ENCODE results near the gene IGF2.

The IGF2 gene

DNA sequence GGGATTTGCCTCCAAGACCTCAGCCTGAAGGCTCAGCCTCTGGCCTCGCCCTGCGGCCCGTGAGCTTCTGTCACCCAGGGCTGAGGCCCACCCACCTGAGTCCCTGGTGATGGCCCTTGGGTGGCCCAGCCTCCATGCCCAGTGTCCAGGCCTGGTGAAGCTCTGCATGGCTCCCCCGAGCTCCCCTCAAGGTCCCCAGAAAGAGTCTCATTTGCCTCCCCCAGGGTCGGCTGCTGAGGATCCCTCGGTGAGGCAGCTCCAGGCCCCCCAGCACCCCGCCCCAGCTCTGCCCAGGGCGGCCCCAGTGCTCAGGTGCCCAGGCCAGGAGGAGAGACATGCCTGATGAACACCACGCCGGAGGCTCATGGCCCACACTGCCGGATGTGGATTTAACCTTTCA is 34.6 kb upstream of the IGF2 start:
- H3K27me3 ChIP-seq (ENCODE audit: insufficient read depth, low read length), result no peaks in the 10 kb centered on the region
- H3K14ac ChIP-seq (ENCODE audit: low read length), result no peak overlapping the region
- H2AK5ac ChIP-seq (ENCODE audit: low read length), result no peak overlapping the region
- no peak overlapping the region for H3K23ac ChIP-seq (ENCODE audit: low read length)
- no peak overlapping the region for H3K4me2 ChIP-seq (ENCODE audit: low read length)
- no peaks in the 10 kb centered on the region for H3K79me1 ChIP-seq (ENCODE audit: low read length)
- no peaks in the 10 kb centered on the region for H3K79me2 ChIP-seq (ENCODE audit: control insufficient read depth, insufficient read depth, low read length, poor library complexity)
- no peak overlapping the region for H2BK5ac ChIP-seq (ENCODE audit: low read depth, low read length, poor library complexity)
- H4K12ac ChIP-seq (ENCODE audit: low read depth, low read length), result no peak overlapping the region
- H4K8ac ChIP-seq (ENCODE audit: low read depth, low read length), result no peak overlapping the region
- DNase-seq, result no peak
- no peak overlapping the region for H3K4me3 ChIP-seq (ENCODE audit: low read depth, low read length)
- H3K18ac ChIP-seq (ENCODE audit: low read length), result no peak overlapping the region
- H3K27ac ChIP-seq (ENCODE audit: low read depth, low read length), result no peak overlapping the region
- H2AFZ ChIP-seq (ENCODE audit: insufficient read depth, low read length, poor library complexity), result no peak overlapping the region
- WGBS (ENCODE audit: extremely low coverage, insufficient coverage, insufficient read length), result no CpG with 5 or more reads among the region's 11 CpGs
- no peak overlapping the region for H2BK12ac ChIP-seq (ENCODE audit: low read length)
- H3K4ac ChIP-seq (ENCODE audit: low read depth, low read length), result no peak overlapping the region
- no peaks in the 10 kb centered on the region for H3K36me3 ChIP-seq (ENCODE audit: control insufficient read depth in 1 of 2, insufficient read depth in 2 of 2, low read length in 2 of 2)
- H4K91ac ChIP-seq (ENCODE audit: low read depth, low read length), result no peak overlapping the region
- H2BK120ac ChIP-seq (ENCODE audit: insufficient read depth, low read length, poor library complexity), result no peak overlapping the region
- no peak overlapping the region for H3K9ac ChIP-seq (ENCODE audit: low read length)
- H3K9me3 ChIP-seq (ENCODE audit: insufficient read depth, low read depth, low read length), result peaks cover 5% of the 10 kb centered on the region
- peaks cover 2 to 3% of the 10 kb centered on the region in 2 experiments for H3K4me1 ChIP-seq (ENCODE audit: control insufficient read depth in 1 of 2, insufficient read depth in 2 of 2, low read length in 2 of 2)

DNA sequence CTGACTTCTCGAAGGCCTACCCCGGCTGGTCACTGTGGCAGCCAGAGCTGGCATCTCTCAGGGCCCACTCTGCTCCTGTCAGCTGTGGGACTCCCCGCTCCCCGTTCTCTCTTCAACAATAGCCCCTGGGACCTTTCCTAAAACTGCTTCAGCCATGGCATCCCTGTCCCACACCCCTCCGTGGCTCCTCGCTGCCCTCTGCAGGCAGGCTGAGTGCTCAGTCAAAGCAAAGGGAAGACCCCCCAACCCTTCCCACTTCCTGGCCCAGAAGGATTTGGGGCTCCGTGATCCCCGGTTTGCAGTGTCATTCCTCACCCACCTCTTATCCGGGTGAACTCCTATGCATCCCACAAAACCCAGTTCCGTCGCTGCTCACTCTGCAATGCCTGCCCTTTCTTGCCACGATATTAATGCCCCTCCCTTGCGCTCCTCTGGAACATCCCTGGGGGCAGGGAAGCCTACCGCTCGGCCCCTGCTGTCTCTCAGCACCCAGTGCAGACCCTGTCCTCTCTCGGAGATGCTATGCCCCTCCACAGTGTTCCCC is 34.0 kb upstream of the IGF2 start:
- H3K79me2 ChIP-seq (ENCODE audit: control insufficient read depth, insufficient read depth, low read length, poor library complexity), result no peaks in the 10 kb centered on the region
- H3K4ac ChIP-seq (ENCODE audit: low read depth, low read length), result no peak overlapping the region
- H4K12ac ChIP-seq (ENCODE audit: low read depth, low read length), result no peak overlapping the region
- H2BK5ac ChIP-seq (ENCODE audit: low read depth, low read length, poor library complexity), result no peak overlapping the region
- H3K79me1 ChIP-seq (ENCODE audit: low read length), result no peaks in the 10 kb centered on the region
- no peak overlapping the region for H2AK5ac ChIP-seq (ENCODE audit: low read length)
- no peaks in the 10 kb centered on the region for H3K36me3 ChIP-seq (ENCODE audit: control insufficient read depth in 1 of 2, insufficient read depth in 2 of 2, low read length in 2 of 2)
- no peak for DNase-seq
- no peak overlapping the region for H2BK12ac ChIP-seq (ENCODE audit: low read length)
- no peak overlapping the region for H4K8ac ChIP-seq (ENCODE audit: low read depth, low read length)
- H3K4me2 ChIP-seq (ENCODE audit: low read length), result no peak overlapping the region
- peaks cover 3 to 4% of the 10 kb centered on the region in 2 experiments for H3K4me1 ChIP-seq (ENCODE audit: control insufficient read depth in 1 of 2, insufficient read depth in 2 of 2, low read length in 2 of 2)
- no CpG with 5 or more reads among the region's 16 CpGs for WGBS (ENCODE audit: extremely low coverage, insufficient coverage, insufficient read length)
- H3K27ac ChIP-seq (ENCODE audit: low read depth, low read length), result no peak overlapping the region
- no peak overlapping the region for H3K4me3 ChIP-seq (ENCODE audit: low read depth, low read length)
- no peak overlapping the region for H2BK120ac ChIP-seq (ENCODE audit: insufficient read depth, low read length, poor library complexity)
- H3K9me3 ChIP-seq (ENCODE audit: insufficient read depth, low read depth, low read length), result peaks cover 6% of the 10 kb centered on the region
- no peak overlapping the region for H4K91ac ChIP-seq (ENCODE audit: low read depth, low read length)
- H3K14ac ChIP-seq (ENCODE audit: low read length), result no peak overlapping the region
- H3K9ac ChIP-seq (ENCODE audit: low read length), result no peak overlapping the region
- no peak overlapping the region for H2AFZ ChIP-seq (ENCODE audit: insufficient read depth, low read length, poor library complexity)
- no peak overlapping the region for H3K23ac ChIP-seq (ENCODE audit: low read length)
- no peaks in the 10 kb centered on the region for H3K27me3 ChIP-seq (ENCODE audit: insufficient read depth, low read length)
- no peak overlapping the region for H3K18ac ChIP-seq (ENCODE audit: low read length)

- Histone ChIP-seq H4K91ac (ENCODE audit: low read depth, low read length) (no peak overlapping the region), H3K18ac (ENCODE audit: low read length) (no peak overlapping the region), H3K9ac (ENCODE audit: low read length) (no peak overlapping the region), H3K27me3 (ENCODE audit: insufficient read depth, low read length) (no peaks in the 10 kb centered on the region), H3K79me1 (ENCODE audit: low read length) (no peaks in the 10 kb centered on the region), H3K4me3 (ENCODE audit: low read depth, low read length) (no peak overlapping the region), H2AK5ac (ENCODE audit: low read length) (no peak overlapping the region), H4K12ac (ENCODE audit: low read depth, low read length) (no peak overlapping the region), H2AFZ (ENCODE audit: insufficient read depth, low read length, poor library complexity) (no peak overlapping the region), H3K4me2 (ENCODE audit: low read length) (no peak overlapping the region), H3K4me1 (ENCODE audit: control insufficient read depth in 1 of 2, insufficient read depth in 2 of 2, low read length in 2 of 2) (peaks cover 3 to 4% of the 10 kb centered on the region in 2 experiments), H3K27ac (ENCODE audit: low read depth, low read length) (no peak overlapping the region), H3K9me3 (ENCODE audit: insufficient read depth, low read depth, low read length) (peaks cover 6% of the 10 kb centered on the region), H3K14ac (ENCODE audit: low read length) (no peak overlapping the region), H3K4ac (ENCODE audit: low read depth, low read length) (no peak overlapping the region), H2BK12ac (ENCODE audit: low read length) (no peak overlapping the region), H4K8ac (ENCODE audit: low read depth, low read length) (no peak overlapping the region), H2BK120ac (ENCODE audit: insufficient read depth, low read length, poor library complexity) (no peak overlapping the region), H2BK5ac (ENCODE audit: low read depth, low read length, poor library complexity) (no peak overlapping the region), H3K23ac (ENCODE audit: low read length) (no peak overlapping the region), H3K36me3 (ENCODE audit: control insufficient read depth in 1 of 2, insufficient read depth in 2 of 2, low read length in 2 of 2) (no peaks in the 10 kb centered on the region), H3K79me2 (ENCODE audit: control insufficient read depth, insufficient read depth, low read length, poor library complexity) (no peaks in the 10 kb centered on the region)
- no peak for DNase-seq
- no CpG with 5 or more reads among the region's 12 CpGs for WGBS (ENCODE audit: extremely low coverage, insufficient coverage, insufficient read length)
These were observed 33.5 kb upstream of the IGF2 start for GRCh38 chr11:2172676-2173075.

GRCh38 chr11:2171591-2172003 is 32.4 kb upstream of the IGF2 start, which contains the start of gene TH:
Gene TH, minus strand, starts transcription at chr11:2171815. Its CDS starts 29 bp downstream, at chr11:2171786.
- Histone ChIP-seq H3K4me1 (ENCODE audit: control insufficient read depth in 1 of 2, insufficient read depth in 2 of 2, low read length in 2 of 2) (peaks cover 3 to 4% of the 10 kb centered on the region in 2 experiments), H2AFZ (ENCODE audit: insufficient read depth, low read length, poor library complexity) (no peak within 1 kb of the TSS), H3K4me2 (ENCODE audit: low read length) (no peak within 1 kb of the TSS), H3K18ac (ENCODE audit: low read length) (no peak within 1 kb of the TSS), H2BK120ac (ENCODE audit: insufficient read depth, low read length, poor library complexity) (no peak within 1 kb of the TSS), H3K36me3 (ENCODE audit: control insufficient read depth in 1 of 2, insufficient read depth in 2 of 2, low read length in 2 of 2) (no peaks in the 10 kb centered on the region), H3K4ac (ENCODE audit: low read depth, low read length) (no peak within 1 kb of the TSS), H3K79me2 (ENCODE audit: control insufficient read depth, insufficient read depth, low read length, poor library complexity) (no peaks in the 10 kb centered on the region), H4K91ac (ENCODE audit: low read depth, low read length) (no peak within 1 kb of the TSS), H3K23ac (ENCODE audit: low read length) (no peak within 1 kb of the TSS), H4K8ac (ENCODE audit: low read depth, low read length) (no peak within 1 kb of the TSS), H2AK5ac (ENCODE audit: low read length) (no peak within 1 kb of the TSS), H3K9me3 (ENCODE audit: insufficient read depth, low read depth, low read length) (peaks cover 6% of the 10 kb centered on the region), H3K9ac (ENCODE audit: low read length) (no peak within 1 kb of the TSS), H2BK5ac (ENCODE audit: low read depth, low read length, poor library complexity) (no peak within 1 kb of the TSS), H3K14ac (ENCODE audit: low read length) (no peak within 1 kb of the TSS), H4K12ac (ENCODE audit: low read depth, low read length) (no peak within 1 kb of the TSS), H3K79me1 (ENCODE audit: low read length) (no peaks in the 10 kb centered on the region), H3K27ac (ENCODE audit: low read depth, low read length) (no peak within 1 kb of the TSS), H2BK12ac (ENCODE audit: low read length) (no peak within 1 kb of the TSS), H3K27me3 (ENCODE audit: insufficient read depth, low read length) (no peaks in the 10 kb centered on the region), H3K4me3 (ENCODE audit: low read depth, low read length) (no peak within 1 kb of the TSS)
- DNase-seq, result no peak
- WGBS (ENCODE audit: extremely low coverage, insufficient coverage, insufficient read length), result no CpG with 5 or more reads among the region's 17 CpGs

Measured in trophoblast cell (in vitro differentiated cells and primary cell).